Bronchial epithelial cell (primary cell): ENCODE measurements around the gene PGBD5. TPM values are rescaled to one million over a fixed set of nuclear protein-coding genes. Genes with fewer than 3 reads are reported as not detected.

ENCODE experiments used
- DNase-seq: peaks from one replicate; pipeline ENCODE4 v3.0.0-alpha.2; 2010; ENCODE audit warnings: low read depth
- FAIRE-seq: peaks from 2 replicates; lab custom pipeline; 2011; peaks lifted over from hg19 to GRCh38; lab: Jason Lieb, UNC
- H3K27me3 ChIP-seq: 2 replicates; pipeline ENCODE4 v1.5.1; 2011; ENCODE audit warnings: low read length; ENCODE audit not compliant: control insufficient read depth, insufficient read depth
- H3K36me3 ChIP-seq: 2 replicates; pipeline ENCODE4 v1.5.1; 2011; ENCODE audit warnings: low read length; ENCODE audit not compliant: control insufficient read depth, insufficient read depth
- H3K4me3 ChIP-seq: 2 replicates; pipeline ENCODE4 v1.5.1; 2011; ENCODE audit warnings: mild to moderate bottlenecking, low read depth, low read length, control low read depth
- total RNA-seq: library from RNA; depleted of rRNA; stranded (reverse); fragments of >200 nt; gene quantifications from 2 replicates; pipeline ENCODE4 v1.2.1, GENCODE V29; 2014
- TF ChIP-seq, protein P1 (sequence below): IDR thresholded peaks from 2 replicates; pipeline ENCODE4 v1.5.1; 2011; ENCODE audit warnings: mild to moderate bottlenecking, moderate library complexity, low read length, control low read depth, inconsistent platforms; ENCODE audit not compliant: insufficient read depth, severe bottlenecking

The PGBD5 gene
- total RNA-seq, 1 donor from 2014 or later: under 0.01 TPM

DNA sequence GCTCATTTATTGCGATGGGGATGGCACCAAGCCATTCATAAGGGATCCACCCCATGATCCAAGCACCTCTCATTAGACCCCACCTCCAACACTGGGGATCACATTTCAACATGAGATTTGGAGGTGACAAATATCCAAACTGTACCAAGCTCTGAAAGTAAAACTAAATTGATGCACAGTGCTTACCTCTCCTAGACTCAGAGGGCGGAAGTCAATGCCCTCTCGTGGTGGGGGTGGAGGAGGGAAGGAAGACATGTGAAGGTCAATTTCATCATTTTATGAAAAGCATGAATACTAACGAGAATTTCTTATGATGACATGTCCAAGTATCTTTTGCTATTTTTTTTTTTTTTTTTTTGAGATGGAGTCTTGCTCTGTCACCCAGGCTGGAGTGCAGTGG lies 120.0 kb downstream of the PGBD5 start:
- TF ChIP-seq, protein P1, sequence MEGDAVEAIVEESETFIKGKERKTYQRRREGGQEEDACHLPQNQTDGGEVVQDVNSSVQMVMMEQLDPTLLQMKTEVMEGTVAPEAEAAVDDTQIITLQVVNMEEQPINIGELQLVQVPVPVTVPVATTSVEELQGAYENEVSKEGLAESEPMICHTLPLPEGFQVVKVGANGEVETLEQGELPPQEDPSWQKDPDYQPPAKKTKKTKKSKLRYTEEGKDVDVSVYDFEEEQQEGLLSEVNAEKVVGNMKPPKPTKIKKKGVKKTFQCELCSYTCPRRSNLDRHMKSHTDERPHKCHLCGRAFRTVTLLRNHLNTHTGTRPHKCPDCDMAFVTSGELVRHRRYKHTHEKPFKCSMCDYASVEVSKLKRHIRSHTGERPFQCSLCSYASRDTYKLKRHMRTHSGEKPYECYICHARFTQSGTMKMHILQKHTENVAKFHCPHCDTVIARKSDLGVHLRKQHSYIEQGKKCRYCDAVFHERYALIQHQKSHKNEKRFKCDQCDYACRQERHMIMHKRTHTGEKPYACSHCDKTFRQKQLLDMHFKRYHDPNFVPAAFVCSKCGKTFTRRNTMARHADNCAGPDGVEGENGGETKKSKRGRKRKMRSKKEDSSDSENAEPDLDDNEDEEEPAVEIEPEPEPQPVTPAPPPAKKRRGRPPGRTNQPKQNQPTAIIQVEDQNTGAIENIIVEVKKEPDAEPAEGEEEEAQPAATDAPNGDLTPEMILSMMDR: no peak
- no peak for FAIRE-seq
- Histone ChIP-seq H3K36me3 (no peaks in the 10 kb centered on the region), H3K4me3 (no peak overlapping the region), H3K27me3 (no peaks in the 10 kb centered on the region)
- DNase-seq: no peak

DNA sequence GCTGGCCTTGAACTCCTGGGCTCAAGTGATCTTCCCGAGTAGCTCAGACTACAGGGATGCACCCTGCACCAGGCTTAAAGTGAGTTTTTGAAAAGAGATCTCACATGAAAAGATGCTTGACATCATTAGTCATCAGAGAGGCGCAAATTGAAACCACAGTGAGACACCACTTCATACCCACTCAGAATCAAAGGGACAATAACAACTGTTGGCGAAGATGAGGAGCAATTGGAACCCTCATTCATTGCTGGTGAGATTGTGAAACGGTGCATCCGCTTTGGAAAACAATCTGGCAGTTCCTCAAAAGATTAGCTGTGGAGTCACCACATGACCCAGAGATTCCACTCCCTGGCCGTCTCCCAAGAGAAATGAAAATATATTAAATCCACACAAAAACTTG lies 122.3 kb downstream of the PGBD5 start:
- FAIRE-seq: no peak
- H3K27me3 ChIP-seq: peaks cover 2% of the 10 kb centered on the region
- peak; percentile 38 for DNase-seq
- H3K4me3 ChIP-seq: no peak overlapping the region
- TF ChIP-seq, protein P1: no peak
- no peaks in the 10 kb centered on the region for H3K36me3 ChIP-seq

DNA sequence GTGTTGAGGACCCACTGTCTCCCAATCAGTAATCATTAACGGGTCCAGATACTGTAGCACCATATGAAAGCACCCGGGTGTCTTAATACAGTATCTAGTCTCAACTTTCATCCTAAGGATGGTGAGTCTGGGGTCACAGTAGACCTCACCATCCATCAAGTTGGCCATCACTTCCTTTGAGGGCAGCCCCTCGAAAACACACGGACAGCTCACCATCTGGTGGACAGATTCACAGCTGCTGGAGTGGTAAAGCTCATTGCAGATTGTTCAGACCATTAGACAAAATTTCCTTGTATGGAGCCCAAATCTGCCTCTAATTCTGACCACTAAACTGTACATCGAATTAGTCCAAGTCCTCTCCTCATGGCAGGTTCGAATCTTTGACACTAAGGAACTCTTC lies 123.1 kb downstream of the PGBD5 start:
- TF ChIP-seq, protein P1: no peak
- DNase-seq: no peak
- no peak for FAIRE-seq
- Histone ChIP-seq H3K4me3 (no peak overlapping the region), H3K27me3 (peaks cover 2% of the 10 kb centered on the region), H3K36me3 (no peaks in the 10 kb centered on the region)

DNA sequence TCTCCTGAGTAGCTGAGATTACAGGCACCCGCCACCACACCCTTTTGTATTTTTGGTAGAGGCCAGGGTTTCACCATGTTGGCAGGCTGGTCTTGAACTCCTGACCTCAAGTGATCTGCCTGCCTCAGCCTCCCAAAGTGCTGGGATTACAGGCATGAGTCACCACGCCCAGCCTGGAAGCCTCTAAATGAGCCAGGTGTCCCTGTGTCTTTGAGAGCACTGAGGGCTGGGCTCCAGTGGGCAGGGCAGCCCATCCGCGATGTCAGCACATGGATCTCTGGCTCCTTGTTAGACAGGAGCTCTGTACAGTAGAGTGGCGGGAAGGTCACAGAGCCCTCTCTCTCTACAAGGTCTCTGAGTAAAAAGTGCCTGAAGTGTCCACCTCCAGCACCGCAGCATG lies 124.3 kb downstream of the PGBD5 start:
- no peak for DNase-seq
- no peaks in the 10 kb centered on the region for H3K36me3 ChIP-seq
- TF ChIP-seq, protein P1: no peak
- H3K27me3 ChIP-seq: peaks cover 2% of the 10 kb centered on the region
- H3K4me3 ChIP-seq: no peak overlapping the region
- no peak for FAIRE-seq

DNA sequence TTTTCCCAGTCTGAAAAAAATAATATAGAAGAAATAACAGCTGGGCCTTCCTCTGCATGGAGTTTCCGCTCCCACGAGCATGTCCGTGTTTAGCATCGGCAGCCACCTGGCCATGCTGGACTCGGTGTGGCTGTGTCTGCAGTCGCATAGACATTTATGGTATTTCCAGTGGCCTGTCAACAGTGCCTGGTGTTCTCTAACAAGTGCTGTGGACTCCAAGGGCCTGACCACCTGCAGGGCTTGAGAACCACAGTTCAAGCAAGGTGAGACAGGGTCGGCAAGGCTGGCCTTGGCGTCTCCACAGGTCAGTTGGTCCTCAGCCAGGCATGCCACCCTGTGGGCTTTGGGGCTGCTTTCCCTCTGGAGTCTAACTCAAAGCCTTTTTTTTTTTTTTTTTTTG lies 124.8 kb downstream of the PGBD5 start:
- TF ChIP-seq, protein P1: no peak
- Histone ChIP-seq H3K27me3 (peaks cover 2% of the 10 kb centered on the region), H3K4me3 (no peak overlapping the region), H3K36me3 (no peaks in the 10 kb centered on the region)
- FAIRE-seq (no peak), DNase-seq (no peak)
